ENCODE data around the gene GALM. TPM values are rescaled to one million over a fixed set of nuclear protein-coding genes. Genes with fewer than 3 reads are reported as not detected.

The GALM gene
- total RNA-seq, 1 experiment from 2014 or later: 9.1 TPM

GRCh38 chr2:38652431-38653273 is 13.3 kb upstream of the GALM start:
- Mint-ChIP-seq H3K27me3 (ENCODE audit: unreplicated experiment) (peaks cover 47% of the 10 kb centered on the region), H3K4me3 (ENCODE audit: low read depth, unreplicated experiment) (no peak overlapping the region), H3K4me1 (ENCODE audit: low read depth, unreplicated experiment) (no peaks in the 10 kb centered on the region), H3K27ac (ENCODE audit: unreplicated experiment) (no peak overlapping the region), H3K36me3 (ENCODE audit: insufficient read depth, unreplicated experiment) (no peaks in the 10 kb centered on the region), H3K9me3 (ENCODE audit: low read depth, unreplicated experiment) (no peaks in the 10 kb centered on the region)
- no TSS peak for BruUV-seq (replicated peaks)
- CTCF ChIA-PET: interaction anchor here (0.7 to 1.1 kb wide), 4 partner anchors 33 to 178 kb away, joined by 3 to 4 read pairs (median 3); no protein-coding TSS in a partner anchor
- no peak for TF ChIP-seq CTCF (IDR thresholded peaks at IDR 0.05; ENCODE audit: unreplicated experiment)
- intact Hi-C loops (cut with micrococcal nuclease; ENCODE audit: unreplicated experiment): no loop called here
- DNase-seq: no peak

GRCh38 chr2:38653380-38653714 is 12.6 kb upstream of the GALM start:
- BruUV-seq (replicated peaks): no TSS peak
- intact Hi-C loops (cut with micrococcal nuclease; ENCODE audit: unreplicated experiment): no loop called here

GRCh38 chr2:38653715-38654527 is 12.0 kb upstream of the GALM start:
- TF ChIP-seq CTCF (IDR thresholded peaks at IDR 0.05; ENCODE audit: unreplicated experiment): no peak
- CTCF ChIA-PET: no interaction called here
- H3K4me3 Mint-ChIP-seq (ENCODE audit: low read depth, unreplicated experiment): no peak overlapping the region
- H3K9me3 Mint-ChIP-seq (ENCODE audit: low read depth, unreplicated experiment): no peaks in the 10 kb centered on the region
- no peaks in the 10 kb centered on the region for H3K36me3 Mint-ChIP-seq (ENCODE audit: insufficient read depth, unreplicated experiment)
- H3K4me1 Mint-ChIP-seq (ENCODE audit: low read depth, unreplicated experiment): no peaks in the 10 kb centered on the region
- intact Hi-C loops (cut with micrococcal nuclease; ENCODE audit: unreplicated experiment): no loop called here
- no TSS peak for BruUV-seq (replicated peaks)
- DNase-seq: no peak
- peaks cover 34% of the 10 kb centered on the region for H3K27me3 Mint-ChIP-seq (ENCODE audit: unreplicated experiment)
- H3K27ac Mint-ChIP-seq (ENCODE audit: unreplicated experiment): no peak overlapping the region

More at GRCh38 chr2:38653380-38653714, 12.6 kb upstream of the GALM start:
- Mint-ChIP-seq H3K4me3 (ENCODE audit: low read depth, unreplicated experiment) (no peak overlapping the region), H3K9me3 (ENCODE audit: low read depth, unreplicated experiment) (no peaks in the 10 kb centered on the region), H3K27ac (ENCODE audit: unreplicated experiment) (no peak overlapping the region), H3K36me3 (ENCODE audit: insufficient read depth, unreplicated experiment) (no peaks in the 10 kb centered on the region), H3K4me1 (ENCODE audit: low read depth, unreplicated experiment) (no peaks in the 10 kb centered on the region), H3K27me3 (ENCODE audit: unreplicated experiment) (peaks cover 40% of the 10 kb centered on the region)
- TF ChIP-seq CTCF (IDR thresholded peaks at IDR 0.05; ENCODE audit: unreplicated experiment): no peak
- CTCF ChIA-PET: interaction anchor here (0.7 to 1.1 kb wide), 2 partner anchors 33 to 178 kb away, joined by 3 read pairs; no protein-coding TSS in a partner anchor
- DNase-seq: no peak

- CTCF ChIA-PET: interaction anchor here (0.6 to 1.2 kb wide), 2 partner anchors 8 to 765 kb away, joined by 7 to 9 read pairs; no protein-coding TSS in a partner anchor
These were observed 11.2 kb upstream of the GALM start for GRCh38 chr2:38654528-38655381.

More at GRCh38 chr2:38654528-38655381, 11.2 kb upstream of the GALM start:
- no peak overlapping the region for H3K27ac Mint-ChIP-seq (ENCODE audit: unreplicated experiment)
- H3K36me3 Mint-ChIP-seq (ENCODE audit: insufficient read depth, unreplicated experiment): no peaks in the 10 kb centered on the region
- TF ChIP-seq CTCF (IDR thresholded peaks at IDR 0.05; ENCODE audit: unreplicated experiment): no peak
- H3K9me3 Mint-ChIP-seq (ENCODE audit: low read depth, unreplicated experiment): no peaks in the 10 kb centered on the region
- no peaks in the 10 kb centered on the region for H3K4me1 Mint-ChIP-seq (ENCODE audit: low read depth, unreplicated experiment)
- no TSS peak for BruUV-seq (replicated peaks)
- peaks cover 26% of the 10 kb centered on the region for H3K27me3 Mint-ChIP-seq (ENCODE audit: unreplicated experiment)
- no peak for DNase-seq
- no peak overlapping the region for H3K4me3 Mint-ChIP-seq (ENCODE audit: low read depth, unreplicated experiment)
- intact Hi-C loops (cut with micrococcal nuclease; ENCODE audit: unreplicated experiment): no loop called here

All from Calu3 (cell line).